ENCODE measurements around the gene MTFR1L.

DNA sequence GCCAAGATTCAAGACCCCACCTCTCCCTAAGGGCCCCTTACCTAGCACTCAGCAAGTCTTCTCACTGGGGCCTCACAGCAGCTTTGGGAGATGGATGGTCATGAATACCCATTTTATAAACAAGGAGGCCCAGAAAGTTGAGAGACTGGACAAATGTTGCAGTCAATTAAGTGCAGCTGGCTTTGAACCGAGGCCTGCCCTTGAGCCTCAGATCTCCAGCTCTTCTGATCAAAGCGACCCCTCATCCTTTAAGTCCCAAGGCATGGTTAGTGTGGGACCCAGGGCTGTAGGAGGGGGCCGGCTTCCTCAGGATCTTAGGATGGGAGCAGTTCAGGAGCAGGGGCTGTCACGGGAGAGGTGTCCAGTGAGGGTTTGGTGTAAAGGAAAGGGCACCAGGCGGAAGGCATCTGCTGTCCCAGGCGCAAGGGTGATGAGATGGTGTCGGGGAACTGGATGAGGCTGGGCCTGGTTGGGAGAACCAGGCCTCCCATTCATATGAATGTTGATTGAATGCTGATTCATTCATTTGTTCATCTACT, 5.1 kb upstream of the MTFR1L start:
- TF ChIP-seq, protein P1, sequence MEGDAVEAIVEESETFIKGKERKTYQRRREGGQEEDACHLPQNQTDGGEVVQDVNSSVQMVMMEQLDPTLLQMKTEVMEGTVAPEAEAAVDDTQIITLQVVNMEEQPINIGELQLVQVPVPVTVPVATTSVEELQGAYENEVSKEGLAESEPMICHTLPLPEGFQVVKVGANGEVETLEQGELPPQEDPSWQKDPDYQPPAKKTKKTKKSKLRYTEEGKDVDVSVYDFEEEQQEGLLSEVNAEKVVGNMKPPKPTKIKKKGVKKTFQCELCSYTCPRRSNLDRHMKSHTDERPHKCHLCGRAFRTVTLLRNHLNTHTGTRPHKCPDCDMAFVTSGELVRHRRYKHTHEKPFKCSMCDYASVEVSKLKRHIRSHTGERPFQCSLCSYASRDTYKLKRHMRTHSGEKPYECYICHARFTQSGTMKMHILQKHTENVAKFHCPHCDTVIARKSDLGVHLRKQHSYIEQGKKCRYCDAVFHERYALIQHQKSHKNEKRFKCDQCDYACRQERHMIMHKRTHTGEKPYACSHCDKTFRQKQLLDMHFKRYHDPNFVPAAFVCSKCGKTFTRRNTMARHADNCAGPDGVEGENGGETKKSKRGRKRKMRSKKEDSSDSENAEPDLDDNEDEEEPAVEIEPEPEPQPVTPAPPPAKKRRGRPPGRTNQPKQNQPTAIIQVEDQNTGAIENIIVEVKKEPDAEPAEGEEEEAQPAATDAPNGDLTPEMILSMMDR (optimal IDR thresholded peaks at IDR 0.05 in 1 of 3, IDR thresholded peaks at IDR 0.05 in 1 of 3, conservative IDR thresholded peaks at IDR 0.05 in 1 of 3; ENCODE audit: extremely low read depth in 1 of 3, insufficient read depth in 2 of 3, low read length in 3 of 3): no peak
- TF ChIP-seq EZH2 (IDR thresholded peaks at IDR 0.05; ENCODE audit: low read length): no peak
